ENCODE data around the gene PLEKHA7.

DNA sequence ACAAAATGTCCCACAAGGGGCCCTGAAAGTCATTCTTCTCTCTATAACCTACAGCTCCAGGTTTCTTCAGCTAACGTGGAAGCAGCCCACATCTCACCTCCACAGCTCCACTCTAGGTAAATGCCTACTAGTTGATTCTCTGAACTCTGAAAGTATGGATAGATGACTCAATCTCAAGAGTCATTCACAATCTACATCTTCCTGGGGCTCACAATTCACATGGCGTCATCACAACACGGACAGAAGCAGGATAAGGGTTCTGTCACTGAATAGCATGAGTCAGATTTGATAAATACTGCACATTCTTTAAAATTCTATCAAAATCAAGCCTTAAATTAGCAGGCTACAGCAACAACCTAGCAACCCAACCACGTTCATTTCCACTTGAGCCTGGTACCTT lies 96.3 kb downstream of the PLEKHA7 start:
- TF ChIP-seq, protein P1, sequence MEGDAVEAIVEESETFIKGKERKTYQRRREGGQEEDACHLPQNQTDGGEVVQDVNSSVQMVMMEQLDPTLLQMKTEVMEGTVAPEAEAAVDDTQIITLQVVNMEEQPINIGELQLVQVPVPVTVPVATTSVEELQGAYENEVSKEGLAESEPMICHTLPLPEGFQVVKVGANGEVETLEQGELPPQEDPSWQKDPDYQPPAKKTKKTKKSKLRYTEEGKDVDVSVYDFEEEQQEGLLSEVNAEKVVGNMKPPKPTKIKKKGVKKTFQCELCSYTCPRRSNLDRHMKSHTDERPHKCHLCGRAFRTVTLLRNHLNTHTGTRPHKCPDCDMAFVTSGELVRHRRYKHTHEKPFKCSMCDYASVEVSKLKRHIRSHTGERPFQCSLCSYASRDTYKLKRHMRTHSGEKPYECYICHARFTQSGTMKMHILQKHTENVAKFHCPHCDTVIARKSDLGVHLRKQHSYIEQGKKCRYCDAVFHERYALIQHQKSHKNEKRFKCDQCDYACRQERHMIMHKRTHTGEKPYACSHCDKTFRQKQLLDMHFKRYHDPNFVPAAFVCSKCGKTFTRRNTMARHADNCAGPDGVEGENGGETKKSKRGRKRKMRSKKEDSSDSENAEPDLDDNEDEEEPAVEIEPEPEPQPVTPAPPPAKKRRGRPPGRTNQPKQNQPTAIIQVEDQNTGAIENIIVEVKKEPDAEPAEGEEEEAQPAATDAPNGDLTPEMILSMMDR (IDR thresholded peaks at IDR 0.05; ENCODE audit: low read depth, low read length, poor library complexity, severe bottlenecking): no peak
- TF ChIP-seq EZH2phosphoT487 (IDR thresholded peaks at IDR 0.05; ENCODE audit: borderline replicate concordance, low read length): no peak

Data from DOHH2 (cell line).